Astrocyte (in vitro differentiated cells and primary cell): ENCODE measurements around the gene RILP. TPM values are rescaled to one million over a fixed set of nuclear protein-coding genes. Genes with fewer than 3 reads are reported as not detected.
"Not testable (repeated sequence)": the region's sequence is repeated elsewhere in the genome, so short reads cannot be mapped to it uniquely, and the experiment has no call there.

ENCODE experiments used
- DNase-seq: peaks from one replicate; pipeline ENCODE4 v3.0.0-alpha.2; 2010; ENCODE audit warnings: low read depth
- FAIRE-seq: peaks from 2 replicates; lab custom pipeline; 2011; peaks lifted over from hg19 to GRCh38; lab: Jason Lieb, UNC
- H2AFZ ChIP-seq: 2 replicates; pipeline ENCODE4 v1.6.0; 2012; ENCODE audit warnings: low read depth, low read length, inconsistent platforms
- H3K27ac ChIP-seq: 2 replicates; pipeline ENCODE4 v1.5.1; 2011; ENCODE audit warnings: low read depth, low read length, inconsistent platforms
- H3K27me3 ChIP-seq: 2 replicates; pipeline ENCODE4 v1.6.0; 2011; ENCODE audit warnings: low read length, inconsistent platforms; ENCODE audit not compliant: insufficient read depth
- H3K36me3 ChIP-seq: 2 replicates; pipeline ENCODE4 v1.5.1; 2011; ENCODE audit warnings: low read length, inconsistent platforms; ENCODE audit not compliant: insufficient read depth
- H3K4me1 ChIP-seq: 2 replicates; pipeline ENCODE4 v1.5.1; 2011; ENCODE audit warnings: low read length, inconsistent platforms; ENCODE audit not compliant: insufficient read depth
- H3K4me2 ChIP-seq: 2 replicates; pipeline ENCODE4 v1.6.0; 2012; ENCODE audit warnings: low read length, inconsistent platforms
- H3K4me3 ChIP-seq: 2 replicates; pipeline ENCODE4 v1.5.1; 2011; ENCODE audit warnings: low read depth, mild to moderate bottlenecking, low read length, inconsistent platforms; ENCODE audit not compliant: insufficient read depth
- H3K79me2 ChIP-seq: 2 replicates; pipeline ENCODE4 v1.6.0; 2012; ENCODE audit warnings: mild to moderate bottlenecking, low read length, inconsistent platforms; ENCODE audit not compliant: insufficient read depth
- H3K9ac ChIP-seq: 2 replicates; pipeline ENCODE4 v1.6.0; 2012; ENCODE audit warnings: mild to moderate bottlenecking, low read length, inconsistent platforms
- H3K9me3 ChIP-seq: 2 replicates; pipeline ENCODE4 v1.5.1; 2012; ENCODE audit warnings: low read depth, mild to moderate bottlenecking, low read length, inconsistent platforms; ENCODE audit not compliant: insufficient read depth
- H4K20me1 ChIP-seq: 2 replicates; pipeline ENCODE4 v1.6.0; 2012; ENCODE audit warnings: low read length, inconsistent platforms; ENCODE audit not compliant: insufficient read depth
- H3K27ac Mint-ChIP-seq: one replicate; pipeline ENCODE4 v1.8.0; 2021; ENCODE audit warnings: mild to moderate bottlenecking, mixed read lengths; ENCODE audit not compliant: unreplicated experiment
- H3K27me3 Mint-ChIP-seq: one replicate; pipeline ENCODE4 v1.8.0; 2021; ENCODE audit warnings: low read depth, mixed read lengths; ENCODE audit not compliant: unreplicated experiment
- H3K36me3 Mint-ChIP-seq: one replicate; pipeline ENCODE4 v1.8.0; 2021; ENCODE audit warnings: low read depth, mixed read lengths; ENCODE audit not compliant: unreplicated experiment
- H3K4me1 Mint-ChIP-seq: one replicate; pipeline ENCODE4 v1.8.0; 2021; ENCODE audit warnings: low read depth, mixed read lengths; ENCODE audit not compliant: unreplicated experiment
- H3K4me3 Mint-ChIP-seq: one replicate; pipeline ENCODE4 v1.8.0; 2021; ENCODE audit warnings: mild to moderate bottlenecking, moderate library complexity, mixed read lengths; ENCODE audit not compliant: unreplicated experiment
- H3K9me3 Mint-ChIP-seq: one replicate; pipeline ENCODE4 v1.8.0; 2021; ENCODE audit warnings: mild to moderate bottlenecking, mixed read lengths; ENCODE audit not compliant: unreplicated experiment
- CTCF ChIP-seq: IDR thresholded peaks from 2 replicates; pipeline ENCODE4 v1.5.1; 2011; ENCODE audit warnings: low read depth, mild to moderate bottlenecking, inconsistent platforms, low read length, moderate library complexity; ENCODE audit not compliant: insufficient read depth
- EZH2 ChIP-seq: IDR thresholded peaks from 2 replicates; pipeline ENCODE4 v1.6.1; 2012; ENCODE audit warnings: mild to moderate bottlenecking, low read length, inconsistent platforms; ENCODE audit not compliant: insufficient read depth
- total RNA-seq: library from RNA; stranded (reverse); gene quantifications from 2 replicates; pipeline ENCODE4 v1.2.1, GENCODE V29; 2021

Gene RILP
- total RNA-seq, 1 donor from 2014 or later, result 7.8 TPM

GRCh38 chr17:1676401-1676800, 26.7 kb upstream of the RILP start:
- peaks cover 35% of the 10 kb centered on the region for H3K79me2 ChIP-seq
- H3K27ac ChIP-seq, result no peak overlapping the region
- no peak overlapping the region for H3K4me3 ChIP-seq
- peaks cover 3% of the 10 kb centered on the region for H3K4me1 ChIP-seq
- H3K4me3 Mint-ChIP-seq, result no peak overlapping the region
- no peaks in the 10 kb centered on the region for H3K4me1 Mint-ChIP-seq
- H3K9me3 Mint-ChIP-seq, result no peaks in the 10 kb centered on the region
- peaks cover 47% of the 10 kb centered on the region for H3K36me3 Mint-ChIP-seq
- peak overlapping the region; percentile 20 for H3K27ac Mint-ChIP-seq
- TF ChIP-seq EZH2 (no peak), CTCF (no peak)
- peaks cover 83% of the 10 kb centered on the region for H3K36me3 ChIP-seq
- H3K27me3 Mint-ChIP-seq, result no peaks in the 10 kb centered on the region
- no peaks in the 10 kb centered on the region for H3K9me3 ChIP-seq
- no peaks in the 10 kb centered on the region for H3K27me3 ChIP-seq
- no peak for FAIRE-seq
- H3K4me2 ChIP-seq, result no peak overlapping the region
- H2AFZ ChIP-seq, result no peak overlapping the region
- DNase-seq, result no peak
- H4K20me1 ChIP-seq, result peaks cover 64% of the 10 kb centered on the region
- no peak overlapping the region for H3K9ac ChIP-seq

GRCh38 chr17:1673041-1673785, 23.5 kb upstream of the RILP start:
- peaks cover 7% of the 10 kb centered on the region for H3K4me1 ChIP-seq
- H3K79me2 ChIP-seq, result peaks cover 27% of the 10 kb centered on the region
- Mint-ChIP-seq H3K27ac (peak overlapping the region; percentile 37), H3K27me3 (no peaks in the 10 kb centered on the region), H3K4me1 (peaks cover 10% of the 10 kb centered on the region), H3K36me3 (peaks cover 34% of the 10 kb centered on the region), H3K9me3 (no peaks in the 10 kb centered on the region), H3K4me3 (no peak overlapping the region)
- no peak overlapping the region for H2AFZ ChIP-seq
- DNase-seq (no peak), FAIRE-seq (no peak)
- H3K9me3 ChIP-seq, result no peaks in the 10 kb centered on the region
- H3K9ac ChIP-seq, result no peak overlapping the region
- H3K4me3 ChIP-seq, result no peak overlapping the region
- H3K4me2 ChIP-seq, result no peak overlapping the region
- H4K20me1 ChIP-seq, result peaks cover 58% of the 10 kb centered on the region
- no peak overlapping the region for H3K27ac ChIP-seq
- peaks cover 74% of the 10 kb centered on the region for H3K36me3 ChIP-seq
- TF ChIP-seq EZH2 (no peak), CTCF (no peak)
- no peaks in the 10 kb centered on the region for H3K27me3 ChIP-seq

- H3K9me3 ChIP-seq, H3K4me1 ChIP-seq, H3K27me3 Mint-ChIP-seq, H3K27ac Mint-ChIP-seq, H3K9ac ChIP-seq, H3K27ac ChIP-seq, H3K4me3 Mint-ChIP-seq, H3K27me3 ChIP-seq, FAIRE-seq, H3K9me3 Mint-ChIP-seq, H2AFZ ChIP-seq, DNase-seq, H3K4me3 ChIP-seq, H3K4me2 ChIP-seq: not testable (repeated sequence)
- peaks cover 53% of the 10 kb centered on the region for H4K20me1 ChIP-seq
- Mint-ChIP-seq H3K36me3 (peaks cover 21% of the 10 kb centered on the region), H3K4me1 (peaks cover 11% of the 10 kb centered on the region)
- peaks cover 32% of the 10 kb centered on the region for H3K79me2 ChIP-seq
- H3K36me3 ChIP-seq, result peaks cover 47% of the 10 kb centered on the region
Measured at GRCh38 chr17:1663934-1664333, 14.3 kb upstream of the RILP start.
